Loucy (cell line): ENCODE data around the gene TNK1.

ENCODE experiments used
- H2AFZ ChIP-seq: fragments of 200-600 bp; sonication (generic); 2 replicates; pipeline ENCODE4 v1.6.0; 2016; ENCODE audit warnings: antibody characterized with exemption, mild to moderate bottlenecking, low read length, moderate library complexity
- H3F3A ChIP-seq: fragments of 200-600 bp; 2 replicates; pipeline ENCODE4 v1.6.0; 2016; ENCODE audit warnings: antibody characterized with exemption, low read depth, mild to moderate bottlenecking
- H3K27me3 ChIP-seq: fragments of 200-600 bp; sonication (generic); 2 replicates; pipeline ENCODE4 v1.6.1; 2014; ENCODE audit warnings: low read length, mild to moderate bottlenecking; ENCODE audit not compliant: insufficient read depth, poor library complexity, severe bottlenecking
- H3K36me3 ChIP-seq: fragments of 200-600 bp; sonication (generic); 2 replicates; pipeline ENCODE4 v1.6.1; 2016; ENCODE audit warnings: low read length; ENCODE audit not compliant: insufficient read depth
- H3K4me1 ChIP-seq: fragments of 200-600 bp; sonication (generic); 2 replicates; pipeline ENCODE4 v1.5.1; 2014; ENCODE audit warnings: low read length, mild to moderate bottlenecking; ENCODE audit not compliant: insufficient read depth, poor library complexity, severe bottlenecking
- H3K4me2 ChIP-seq: fragments of 200-600 bp; sonication (generic); 2 replicates; pipeline ENCODE4 v1.6.0; 2014; ENCODE audit warnings: antibody characterized with exemption, low read length, low read depth, mild to moderate bottlenecking; ENCODE audit not compliant: poor library complexity, severe bottlenecking
- H3K4me3 ChIP-seq: fragments of 200-600 bp; sonication (generic); 2 replicates; pipeline ENCODE4 v1.5.1; 2014; ENCODE audit warnings: low read length, mild to moderate bottlenecking, mixed read lengths; ENCODE audit not compliant: poor library complexity, severe bottlenecking
- H3K79me2 ChIP-seq: fragments of 200-600 bp; sonication (generic); 2 replicates; pipeline ENCODE4 v1.6.1; 2014; ENCODE audit warnings: low read length; ENCODE audit not compliant: insufficient read depth
- H3K9ac ChIP-seq: fragments of 200-600 bp; sonication (generic); 2 replicates; pipeline ENCODE4 v1.6.0; 2014; ENCODE audit warnings: mild to moderate bottlenecking, low read depth, low read length, moderate library complexity; ENCODE audit not compliant: poor library complexity, severe bottlenecking
- H3K9me2 ChIP-seq: fragments of 200-600 bp; sonication (generic); replicated peaks from 2 replicates; pipeline ENCODE4 v1.6.1; 2016; ENCODE audit warnings: low read depth, low read length, mixed read lengths
- H3K9me3 ChIP-seq: fragments of 200-600 bp; sonication (generic); 2 replicates; pipeline ENCODE4 v1.6.1; 2014; ENCODE audit warnings: mild to moderate bottlenecking, antibody characterized with exemption, low read length, low read depth; ENCODE audit not compliant: insufficient read depth
- H4K20me1 ChIP-seq: fragments of 200-600 bp; sonication (generic); 2 replicates; pipeline ENCODE4 v1.6.0; 2014; ENCODE audit warnings: antibody characterized with exemption, low read length, mild to moderate bottlenecking; ENCODE audit not compliant: insufficient read depth, poor library complexity, severe bottlenecking
- CTCF ChIP-seq: fragments of 200-600 bp; sonication (generic); conservative IDR thresholded peaks from 2 replicates; pipeline ENCODE4 v1.5.1; 2014; ENCODE audit warnings: mild to moderate bottlenecking, antibody characterized with exemption, low read length
- EZH2phosphoT487 ChIP-seq: fragments of 200-600 bp; IDR thresholded peaks from 2 replicates; pipeline ENCODE4 v1.6.1; 2018; ENCODE audit warnings: antibody characterized with exemption, mild to moderate bottlenecking, moderate library complexity, borderline replicate concordance

Gene TNK1

GRCh38 chr17:7425756-7426155, 44.9 kb downstream of the TNK1 start:
- Histone ChIP-seq H3K27me3 (no peaks in the 10 kb centered on the region), H4K20me1 (no peaks in the 10 kb centered on the region), H3K36me3 (no peaks in the 10 kb centered on the region), H3K4me3 (no peak overlapping the region), H3K9me3 (no peaks in the 10 kb centered on the region), H3K4me1 (no peaks in the 10 kb centered on the region), H3K4me2 (no peak overlapping the region), H3K9ac (no peak overlapping the region), H3K79me2 (no peaks in the 10 kb centered on the region), H3F3A (no peaks in the 10 kb centered on the region), H3K9me2 (no peaks in the 10 kb centered on the region), H2AFZ (no peak overlapping the region)
- TF ChIP-seq CTCF = no peak
- no peak for TF ChIP-seq EZH2phosphoT487

- Histone ChIP-seq H3K36me3 (no peaks in the 10 kb centered on the region), H3K9ac (no peak overlapping the region), H3K27me3 (no peaks in the 10 kb centered on the region), H3F3A (no peaks in the 10 kb centered on the region), H3K4me1 (no peaks in the 10 kb centered on the region), H3K9me2 (no peaks in the 10 kb centered on the region), H3K4me2 (no peak overlapping the region), H3K4me3 (no peak overlapping the region), H2AFZ (no peak overlapping the region), H3K9me3 (no peaks in the 10 kb centered on the region), H4K20me1 (no peaks in the 10 kb centered on the region), H3K79me2 (no peaks in the 10 kb centered on the region)
- TF ChIP-seq EZH2phosphoT487 (no peak), CTCF (no peak)
These were observed 45.4 kb downstream of the TNK1 start for GRCh38 chr17:7426203-7426863.

- Histone ChIP-seq H3K36me3 (no peaks in the 10 kb centered on the region), H3K4me1 (no peaks in the 10 kb centered on the region), H3K4me3 (no peak overlapping the region), H3K4me2 (no peak overlapping the region), H2AFZ (no peak overlapping the region), H3K9me2 (no peaks in the 10 kb centered on the region), H3K79me2 (no peaks in the 10 kb centered on the region), H3K9me3 (no peaks in the 10 kb centered on the region), H4K20me1 (no peaks in the 10 kb centered on the region), H3F3A (no peaks in the 10 kb centered on the region), H3K9ac (no peak overlapping the region), H3K27me3 (no peaks in the 10 kb centered on the region)
- no peak for TF ChIP-seq EZH2phosphoT487
- TF ChIP-seq CTCF = no peak
These were observed 46.1 kb downstream of the TNK1 start for GRCh38 chr17:7426896-7427489.
